Measurements from ENCODE around the gene PCDHGB3. TPM values are rescaled to one million over a fixed set of nuclear protein-coding genes. Genes with fewer than 3 reads are reported as not detected.
A peak's percentile ranks its signal among the peaks of the same experiment; 100 is the strongest.
"Not testable (repeated sequence)": the region's sequence is repeated elsewhere in the genome, so short reads cannot be mapped to it uniquely, and the experiment has no call there.

The PCDHGB3 gene
- polyA plus RNA-seq, 1 experiment = 3.6 TPM

GRCh38 chr5:141388661-141389060, 18.6 kb downstream of the PCDHGB3 start:
- peaks cover 56% of the 10 kb centered on the region for H3K9me3 ChIP-seq (ENCODE audit: control insufficient read depth, insufficient read depth, low read length)
- no peak overlapping the region for H3K4me3 ChIP-seq (ENCODE audit: low read depth, low read length)
- H3K27me3 ChIP-seq (ENCODE audit: control insufficient read depth, insufficient read depth, low read length) = peaks cover 2% of the 10 kb centered on the region
- CTCF ChIA-PET = interaction anchor here (4.8 kb wide), 1 partner anchor 170 kb away, joined by 20 read pairs; no protein-coding TSS in a partner anchor
- TF ChIP-seq CTCF (IDR thresholded peaks at IDR 0.05; ENCODE audit: low read depth, low read length) = no peak
- no peak for DNase-seq (ENCODE audit: low read depth, low spot score)
- POLR2A ChIA-PET = no interaction called here
- H3K27ac ChIP-seq (ENCODE audit: low read depth, low read length) = no peak overlapping the region

- Histone ChIP-seq H3K4me3 (ENCODE audit: low read depth, low read length) (no peak overlapping the region), H3K9me3 (ENCODE audit: control insufficient read depth, insufficient read depth, low read length) (peaks cover 55% of the 10 kb centered on the region), H3K27me3 (ENCODE audit: control insufficient read depth, insufficient read depth, low read length) (no peaks in the 10 kb centered on the region), H3K27ac (ENCODE audit: low read depth, low read length) (no peak overlapping the region)
- no peak for DNase-seq (ENCODE audit: low read depth, low spot score)
- no peak for TF ChIP-seq CTCF (IDR thresholded peaks at IDR 0.05; ENCODE audit: low read depth, low read length)
- ChIA-PET POLR2A (no interaction called here), CTCF (interaction anchor here (0.8 to 4.8 kb wide), 4 partner anchors 15 to 174 kb away, joined by 3 to 25 read pairs (median 12); no protein-coding TSS in a partner anchor)
Observed at GRCh38 chr5:141389153-141390042, 19.4 kb downstream of the PCDHGB3 start.

- Histone ChIP-seq H3K27ac (ENCODE audit: low read depth, low read length) (no peak within 1 kb of the TSS), H3K4me3 (ENCODE audit: low read depth, low read length) (0 out of 2 replicates have a peak within 1 kb of the TSS, but pooled peaks have one; percentile 17), H3K27me3 (ENCODE audit: control insufficient read depth, insufficient read depth, low read length) (no peaks in the 10 kb centered on the region), H3K9me3 (ENCODE audit: control insufficient read depth, insufficient read depth, low read length) (peaks cover 57% of the 10 kb centered on the region)
- DNase-seq (ENCODE audit: low read depth, low spot score) = no peak
- POLR2A ChIA-PET = no interaction called here
- TF ChIP-seq CTCF (IDR thresholded peaks at IDR 0.05; ENCODE audit: low read depth, low read length) = peak; percentile 23; the same call in 1 of the 2 replicates
- CTCF ChIA-PET = interaction anchor here (0.7 to 3.9 kb wide), 4 partner anchors 10 to 172 kb away, joined by 3 to 31 read pairs (median 14); partner anchors contain the start of gene PCDHGA7
Observed at GRCh38 chr5:141392429-141393198, 22.6 kb downstream of the PCDHGB3 start, which contains the start of gene PCDHGA8. PCDHGA8 (plus strand) TSS chr5:141392633; CDS start chr5:141392814, 181 bp downstream.

GRCh38 chr5:141393267-141393666, 23.2 kb downstream of the PCDHGB3 start:
- no peak for TF ChIP-seq CTCF (IDR thresholded peaks at IDR 0.05; ENCODE audit: low read depth, low read length)
- Histone ChIP-seq H3K27me3 (ENCODE audit: control insufficient read depth, insufficient read depth, low read length) (no peaks in the 10 kb centered on the region), H3K9me3 (ENCODE audit: control insufficient read depth, insufficient read depth, low read length) (peaks cover 58% of the 10 kb centered on the region), H3K4me3 (ENCODE audit: low read depth, low read length) (no peak overlapping the region), H3K27ac (ENCODE audit: low read depth, low read length) (no peak overlapping the region)
- CTCF ChIA-PET = interaction anchor here (3.4 to 3.9 kb wide), 2 partner anchors 165 to 171 kb away, joined by 25 to 31 read pairs; no protein-coding TSS in a partner anchor
- DNase-seq (ENCODE audit: low read depth, low spot score) = no peak
- POLR2A ChIA-PET = no interaction called here

- H3K4me3 ChIP-seq (ENCODE audit: low read depth, low read length); H3K27ac ChIP-seq (ENCODE audit: low read depth, low read length); POLR2A ChIA-PET; H3K27me3 ChIP-seq (ENCODE audit: control insufficient read depth, insufficient read depth, low read length); DNase-seq (ENCODE audit: low read depth, low spot score): not testable (repeated sequence)
- peaks cover 56% of the 10 kb centered on the region for H3K9me3 ChIP-seq (ENCODE audit: control insufficient read depth, insufficient read depth, low read length)
- CTCF ChIA-PET = interaction anchor here (1.0 to 4.3 kb wide), 4 partner anchors 18 to 171 kb away, joined by 3 to 40 read pairs (median 6); partner anchors contain the start of genes PCDHB14 and PCDHGA10
Observed at GRCh38 chr5:141394401-141395187, 24.6 kb downstream of the PCDHGB3 start.
